MM.1S (cell line): ENCODE data around the gene PSTPIP1.

Experiments
- EZH2 ChIP-seq: fragments of 300-600 bp; sonication (generic); optimal IDR thresholded peaks from 2 replicates; pipeline ENCODE3; 2017; ENCODE audit warnings: low read depth, mild to moderate bottlenecking, antibody characterized with exemption, low read length, mixed read lengths
- TF ChIP-seq, protein P1 (sequence below): fragments of 300-600 bp; sonication (generic); IDR thresholded peaks from 2 replicates; pipeline ENCODE4 v1.5.1; 2016; ENCODE audit warnings: antibody characterized with exemption, low read length, mixed read lengths

DNA sequence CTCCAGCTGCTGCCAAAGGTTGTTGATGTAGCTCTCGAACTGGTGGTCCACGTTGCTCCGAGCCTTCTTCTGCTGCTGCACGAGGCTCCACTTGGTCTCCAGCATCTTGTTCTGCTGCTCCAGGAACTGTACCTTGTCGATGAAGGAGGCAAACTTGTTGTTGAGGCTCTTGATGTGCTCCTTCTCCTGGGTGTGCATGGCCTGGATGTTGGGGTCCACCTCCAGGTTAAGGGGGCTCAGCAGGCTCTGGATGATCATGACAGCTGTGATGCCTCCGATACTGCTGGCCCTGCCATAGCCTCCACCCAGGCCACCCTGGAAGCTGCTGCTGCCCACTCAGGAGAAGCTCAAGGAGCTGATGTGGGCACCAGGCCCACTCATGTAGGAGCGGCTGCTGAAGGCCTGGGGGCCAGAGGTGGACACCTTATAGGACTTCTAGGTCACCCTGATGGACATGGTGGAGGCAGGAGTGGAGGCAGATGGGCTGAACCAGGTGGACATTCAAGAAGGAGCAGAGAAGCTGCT, 14.9 kb upstream of the PSTPIP1 start:
- TF ChIP-seq, protein P1, sequence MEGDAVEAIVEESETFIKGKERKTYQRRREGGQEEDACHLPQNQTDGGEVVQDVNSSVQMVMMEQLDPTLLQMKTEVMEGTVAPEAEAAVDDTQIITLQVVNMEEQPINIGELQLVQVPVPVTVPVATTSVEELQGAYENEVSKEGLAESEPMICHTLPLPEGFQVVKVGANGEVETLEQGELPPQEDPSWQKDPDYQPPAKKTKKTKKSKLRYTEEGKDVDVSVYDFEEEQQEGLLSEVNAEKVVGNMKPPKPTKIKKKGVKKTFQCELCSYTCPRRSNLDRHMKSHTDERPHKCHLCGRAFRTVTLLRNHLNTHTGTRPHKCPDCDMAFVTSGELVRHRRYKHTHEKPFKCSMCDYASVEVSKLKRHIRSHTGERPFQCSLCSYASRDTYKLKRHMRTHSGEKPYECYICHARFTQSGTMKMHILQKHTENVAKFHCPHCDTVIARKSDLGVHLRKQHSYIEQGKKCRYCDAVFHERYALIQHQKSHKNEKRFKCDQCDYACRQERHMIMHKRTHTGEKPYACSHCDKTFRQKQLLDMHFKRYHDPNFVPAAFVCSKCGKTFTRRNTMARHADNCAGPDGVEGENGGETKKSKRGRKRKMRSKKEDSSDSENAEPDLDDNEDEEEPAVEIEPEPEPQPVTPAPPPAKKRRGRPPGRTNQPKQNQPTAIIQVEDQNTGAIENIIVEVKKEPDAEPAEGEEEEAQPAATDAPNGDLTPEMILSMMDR = no peak
- TF ChIP-seq EZH2 = no peak
